GM12878 (cell line): ENCODE data around the gene HECTD2. TPM values are rescaled to one million over a fixed set of nuclear protein-coding genes. Genes with fewer than 3 reads are reported as not detected.

Experiments
- ATAC-seq: fragments of 200-7000 bp; cut with Tn5 transposase; 3 replicates; pipeline ENCODE4 v1.9.1; 2020; ENCODE audit warnings: mild to moderate bottlenecking, moderate library complexity
- BruUV-seq: library from RNA; stranded (reverse); fragments of 400-500 nt; replicated peaks from 2 replicates; lab custom pipeline; 2021; lab: Mats Ljungman, UMichigan
- CTCF ChIA-PET: fragments of 300-600 bp; sonication (Branson Sonifier 250); formaldehyde crosslinking; extraction: SDS; loops from one replicate; lab custom pipeline; 2021; ENCODE audit warnings: inconsistent platforms; lab: Yijun Ruan, JAX
- POLR2A ChIA-PET: fragments of 350-600 bp; formaldehyde crosslinking; extraction: SDS; loops from one replicate; lab custom pipeline; 2021; ENCODE audit warnings: inconsistent platforms; lab: Charles Lee
- RAD21 ChIA-PET: fragments of 300-600 bp; sonication (Branson Sonifier 250); formaldehyde crosslinking; loops from one replicate; lab custom pipeline; 2023; ENCODE audit warnings: antibody characterized with exemption; ENCODE audit not compliant: unreplicated experiment; lab: Charles Lee
- SMC1A ChIA-PET: fragments of 300-600 bp; sonication (Branson Sonifier 250); formaldehyde crosslinking; loops from one replicate; lab custom pipeline; 2023; ENCODE audit not compliant: unreplicated experiment, uncharacterized antibody; lab: Charles Lee
- DNase-seq: peaks from one replicate; pipeline ENCODE4 v3.0.0-alpha.2; 2011; ENCODE audit warnings: low read depth, low spot score
- FAIRE-seq: peaks from 3 replicates; lab custom pipeline; 2011; peaks lifted over from hg19 to GRCh38; lab: Jason Lieb, UNC
- H2AFZ ChIP-seq: 2 replicates; pipeline ENCODE4 v1.6.0; 2011; ENCODE audit warnings: low read depth, low read length, control low read depth; ENCODE audit not compliant: control insufficient read depth
- H3K27ac ChIP-seq: 2 replicates; pipeline ENCODE4 v1.5.1; 2011; ENCODE audit warnings: control low read depth; ENCODE audit not compliant: control insufficient read depth, insufficient read depth
- H3K27me3 ChIP-seq, 2 experiments: replicated peaks in 1 of 2; 2 replicates each; pipeline versions ENCODE4 v1.6.0 to v1.6.1; 2011; ENCODE audit warnings: low read length in 1 of 2; ENCODE audit not compliant: control insufficient read depth in 2 of 2, insufficient read depth in 2 of 2
- H3K36me3 ChIP-seq, 2 experiments: 2 replicates each; pipeline ENCODE4 v1.5.1; 2011; ENCODE audit warnings: low read length in 1 of 2; ENCODE audit not compliant: control insufficient read depth in 2 of 2, insufficient read depth in 2 of 2
- H3K4me1 ChIP-seq: 2 replicates; pipeline ENCODE4 v1.6.1; 2011; ENCODE audit warnings: mild to moderate bottlenecking, low read length, moderate library complexity, mixed read lengths; ENCODE audit not compliant: control insufficient read depth, insufficient read depth
- H3K4me2 ChIP-seq: 2 replicates; pipeline ENCODE4 v1.6.0; 2011; ENCODE audit warnings: control low read depth; ENCODE audit not compliant: control insufficient read depth, insufficient read depth
- H3K4me3 ChIP-seq: fragments of 200-600 bp; sonication (generic); 2 replicates; pipeline ENCODE4 v1.5.1; 2016
- H3K79me2 ChIP-seq: 2 replicates; pipeline ENCODE4 v1.6.0; 2011; ENCODE audit warnings: low read length; ENCODE audit not compliant: control insufficient read depth, insufficient read depth
- H3K9ac ChIP-seq: 2 replicates; pipeline ENCODE4 v1.8.0; 2011; ENCODE audit warnings: low read length, control low read depth, mixed read lengths; ENCODE audit not compliant: control insufficient read depth, insufficient read depth
- H3K9me3 ChIP-seq: replicated peaks from 3 replicates; pipeline ENCODE4 v1.5.1; 2011; ENCODE audit warnings: mild to moderate bottlenecking, low read length; ENCODE audit not compliant: control insufficient read depth, insufficient read depth
- H4K20me1 ChIP-seq: 2 replicates; pipeline ENCODE4 v1.6.0; 2011; ENCODE audit not compliant: control insufficient read depth, insufficient read depth
- BCLAF1 ChIP-seq: fragments of 450-650 bp; IDR thresholded peaks from 2 replicates; pipeline ENCODE4 v1.6.1; 2017; ENCODE audit warnings: antibody characterized with exemption, mild to moderate bottlenecking, moderate library complexity
- E2F4 ChIP-seq: IDR thresholded peaks from 2 replicates; pipeline ENCODE4 v1.6.1; 2012; ENCODE audit warnings: low read depth, low read length, improper control_type of control experiment
- ETV6 ChIP-seq, 2 experiments: fragments of 450-650 bp in 1 of 2; IDR thresholded peaks in 1 of 2; conservative IDR thresholded peaks in 1 of 2; 2 replicates each; pipeline ENCODE4 v1.6.1; 2014; ENCODE audit warnings: antibody characterized with exemption in 1 of 2, borderline replicate concordance in 1 of 2, low read depth in 1 of 2, mild to moderate bottlenecking in 1 of 2, moderate library complexity in 1 of 2
- RAD21 ChIP-seq: IDR thresholded peaks from 2 replicates; pipeline ENCODE4 v1.6.1; 2011; ENCODE audit warnings: mild to moderate bottlenecking, low read depth, low read length, moderate library complexity; ENCODE audit not compliant: insufficient read depth
- RBBP5 ChIP-seq: fragments of 200-600 bp; sonication (generic); conservative IDR thresholded peaks from 2 replicates; pipeline ENCODE4 v1.6.1; 2016
- USF2 ChIP-seq: IDR thresholded peaks from 2 replicates; pipeline ENCODE4 v1.6.1; 2011; ENCODE audit warnings: low read depth, low read length, improper control_type of control experiment, borderline replicate concordance
- WGBS: methylation state at CpG from one replicate; pipeline ENCODE4 v1.1.6; 2016; ENCODE audit warnings: low lambda C conversion rate; ENCODE audit not compliant: insufficient replicate concordance, insufficient coverage; ENCODE audit errors: missing lambda C conversion rate; 5-methylcytosine and 5-hydroxymethylcytosine counted together
- in situ Hi-C: fragments of 300-500 bp; cut with MboI; formaldehyde crosslinking; loops from 9 replicates; pipeline ENCODE4 v1.14.3; 2018; ENCODE audit warnings: mixed read lengths
- intact Hi-C: fragments of 100-400 bp; cut with micrococcal nuclease; formaldehyde crosslinking; loops from one replicate; pipeline ENCODE4 v1.14.2; 2022; ENCODE audit not compliant: unreplicated experiment
- polyA plus RNA-seq, 11 experiments: library from polyadenylated mRNA; depleted of rRNA in 4 of 11; unstranded in 6 of 11; stranded (reverse) in 5 of 11; fragments of >200 nt; fragmentation: Nextera tagmentation in 4 of 11; fragmentation: Illumina TruSeq in 1 of 11; extraction: Ambion mirVana in 4 of 11; extraction: Trizol in 1 of 11; gene quantifications; 1 replicate in 1 of 11; 2 replicates in 10 of 11; pipeline versions ENCODE4 v1.2.1 to v1.2.3, GENCODE V29; 2011 to 2016; ENCODE audit warnings: inconsistent platforms in 2 of 11, missing spikeins in 2 of 11, low read depth in 1 of 11
- total RNA-seq, 4 experiments: library from RNA; depleted of rRNA in 3 of 4; stranded (reverse); fragments of >200 nt in 3 of 4; fragmentation: Illumina TruSeq in 1 of 4; extraction: Trizol in 1 of 4; gene quantifications; 2 replicates each; pipeline versions ENCODE4 v1.2.1 to v1.2.3, GENCODE V29; 2013 to 2021

The HECTD2 gene
- total and polyA plus RNA-seq, 10 of the 15 experiments (the other 5 are each of a cell fraction or from before 2014, with no cell fraction given), result 0.87 to 3.0 (median 1.7) TPM

- ChIA-PET SMC1A (no interaction called here), POLR2A (interaction anchor here (0.6 kb wide), 1 partner anchor 796 kb away, joined by 4 read pairs; no protein-coding TSS in a partner anchor), RAD21 (no interaction called here)
- H3K36me3 ChIP-seq, result no peaks in the 10 kb centered on the region
- no TSS peak for BruUV-seq
- intact Hi-C loops (no loop called here), in situ Hi-C loops (no loop called here)
- 16% methylated on average over 1 of the region's 1 CpG for WGBS
- FAIRE-seq (no peak), DNase-seq (no peak)
- H2AFZ ChIP-seq, result no peak overlapping the region
- no peak overlapping the region for H3K9ac ChIP-seq
- H3K4me1 ChIP-seq, result no peaks in the 10 kb centered on the region
- H3K79me2 ChIP-seq, result no peaks in the 10 kb centered on the region
- H3K27me3 ChIP-seq, result no peaks in the 10 kb centered on the region
- no peak overlapping the region for H3K4me3 ChIP-seq
- no peak overlapping the region for H3K4me2 ChIP-seq
- no peak overlapping the region for H3K27ac ChIP-seq
- no peaks in the 10 kb centered on the region for H4K20me1 ChIP-seq
- TF ChIP-seq USF2 (no peak), RBBP5 (no peak), BCLAF1 (no peak), E2F4 (no peak), ETV6 (conservative IDR thresholded peaks at IDR 0.05 in 1 of 2, IDR thresholded peaks at IDR 0.05 in 1 of 2; ENCODE audit: borderline replicate concordance in 1 of 2, low read depth in 1 of 2) (no peak), RAD21 (no peak)
- TF ChIP-seq, all 136 proteins: peak for 0
- ATAC-seq, result no peak
- CTCF ChIA-PET, result no interaction called here
- H3K9me3 ChIP-seq, result no peaks in the 10 kb centered on the region
These were observed 63.9 kb downstream of the HECTD2 start for GRCh38 chr10:91474009-91474408.
